GM21515 (cell line): ENCODE measurements around the gene DPP6.
"Not testable (repeated sequence)": the region's sequence is repeated elsewhere in the genome, so short reads cannot be mapped to it uniquely, and the experiment has no call there.

ENCODE experiments used
- ATAC-seq: cut with Tn5 transposase; IDR thresholded peaks from one replicate; pipeline ENCODE4 v1.9.1; 2021; ENCODE audit not compliant: unreplicated experiment

DPP6 gene

GRCh38 chr7:154051643-154052529 is at the start of gene DPP6:
Gene DPP6, plus strand, starts transcription at chr7:154052398.
- ATAC-seq: not testable (repeated sequence)

- not testable (repeated sequence) for ATAC-seq
Observed at GRCh38 chr7:154009423-154009911, 42.7 kb upstream of the DPP6 start.

- ATAC-seq: not testable (repeated sequence)
Observed at GRCh38 chr7:154010726-154011568, 41.3 kb upstream of the DPP6 start.

- ATAC-seq: not testable (repeated sequence)
Observed at GRCh38 chr7:154012800-154013199, 39.4 kb upstream of the DPP6 start.

GRCh38 chr7:154015636-154016035 is 36.6 kb upstream of the DPP6 start:
- ATAC-seq: not testable (repeated sequence)

GRCh38 chr7:154018354-154018753 is 33.8 kb upstream of the DPP6 start:
- ATAC-seq: not testable (repeated sequence)

- not testable (repeated sequence) for ATAC-seq
Observed at GRCh38 chr7:154027805-154028204, 24.4 kb upstream of the DPP6 start.

GRCh38 chr7:154030476-154031080 is 21.6 kb upstream of the DPP6 start:
- ATAC-seq: not testable (repeated sequence)

GRCh38 chr7:154039466-154040165 is 12.6 kb upstream of the DPP6 start:
- not testable (repeated sequence) for ATAC-seq

GRCh38 chr7:154050394-154050793 is 1.8 kb upstream of the DPP6 start:
- not testable (repeated sequence) for ATAC-seq

- ATAC-seq: not testable (repeated sequence)
Observed at GRCh38 chr7:154051006-154051642, 1.1 kb upstream of the DPP6 start.

GRCh38 chr7:154052530-154053252 is 493 bp downstream of the DPP6 start:
- ATAC-seq: not testable (repeated sequence)

GRCh38 chr7:154053466-154054312 is 1.5 kb downstream of the DPP6 start:
- ATAC-seq: not testable (repeated sequence)

- ATAC-seq: not testable (repeated sequence)
Observed at GRCh38 chr7:154054664-154055063, 2.5 kb downstream of the DPP6 start.

- not testable (repeated sequence) for ATAC-seq
Observed at GRCh38 chr7:154055491-154056106, 3.4 kb downstream of the DPP6 start.

GRCh38 chr7:154058783-154059182 is 6.6 kb downstream of the DPP6 start:
- not testable (repeated sequence) for ATAC-seq

GRCh38 chr7:154060551-154060950 is 8.4 kb downstream of the DPP6 start:
- ATAC-seq: not testable (repeated sequence)

GRCh38 chr7:154071833-154072232 is 19.6 kb downstream of the DPP6 start:
- not testable (repeated sequence) for ATAC-seq
